ENCODE data around the gene TMEM41A. TPM values are rescaled to one million over a fixed set of nuclear protein-coding genes. Genes with fewer than 3 reads are reported as not detected.

TMEM41A gene
- total RNA-seq: 9.2 TPM
- long read RNA-seq, transcript TMEM41A-203 (5 exons, 2,827 nt): major isoform, 23 of 27 reads
- long read RNA-seq, partial matches to known transcripts: 1 of 27 reads
- long read RNA-seq, other reads (novel, unspliced or antisense): 3 of 27 reads

- ATAC-seq (ENCODE audit: poor library complexity) (peak; percentile 99), DNase-seq (peak; percentile 96)
- intact Hi-C loops (cut with DNase I): loop anchor here (5.0 kb wide), 1 partner anchor 59 kb away; no protein-coding TSS in a partner anchor
These were observed at the start of gene TMEM41A for GRCh38 chr3:185498503-185499396. TSS of gene TMEM41A (minus strand) at chr3:185499035. CDS start at chr3:185498961, 74 bp downstream.

GRCh38 chr3:185540695-185541094, 41.9 kb upstream of the TMEM41A start:
- no peak for DNase-seq
- intact Hi-C loops (cut with DNase I): no loop called here
- no peak for ATAC-seq (ENCODE audit: poor library complexity)

GRCh38 chr3:185539934-185540333, 41.1 kb upstream of the TMEM41A start:
- no peak for DNase-seq
- intact Hi-C loops (cut with DNase I): no loop called here
- ATAC-seq (ENCODE audit: poor library complexity): no peak

GRCh38 chr3:185537369-185537970, 38.6 kb upstream of the TMEM41A start:
- peak; percentile 91 for ATAC-seq (ENCODE audit: poor library complexity)
- intact Hi-C loops (cut with DNase I): no loop called here
- peak; percentile 52 for DNase-seq

GRCh38 chr3:185534511-185534910, 35.7 kb upstream of the TMEM41A start:
- ATAC-seq (ENCODE audit: poor library complexity) (no peak), DNase-seq (no peak)
- intact Hi-C loops (cut with DNase I): no loop called here

GRCh38 chr3:185532901-185533300, 34.1 kb upstream of the TMEM41A start:
- ATAC-seq (ENCODE audit: poor library complexity) (no peak), DNase-seq (no peak)
- intact Hi-C loops (cut with DNase I): no loop called here

- ATAC-seq (ENCODE audit: poor library complexity) (no peak), DNase-seq (no peak)
- intact Hi-C loops (cut with DNase I): no loop called here
These were observed 32.0 kb upstream of the TMEM41A start for GRCh38 chr3:185530856-185531255.

- intact Hi-C loops (cut with DNase I): no loop called here
- DNase-seq (no peak), ATAC-seq (ENCODE audit: poor library complexity) (no peak)
These were observed 29.7 kb upstream of the TMEM41A start for GRCh38 chr3:185528532-185528931.

GRCh38 chr3:185527364-185527763, 28.5 kb upstream of the TMEM41A start:
- ATAC-seq (ENCODE audit: poor library complexity): no peak
- intact Hi-C loops (cut with DNase I): no loop called here
- DNase-seq: no peak

GRCh38 chr3:185526349-185526951, 27.6 kb upstream of the TMEM41A start:
- intact Hi-C loops (cut with DNase I): no loop called here
- DNase-seq (no peak), ATAC-seq (ENCODE audit: poor library complexity) (no peak)

- intact Hi-C loops (cut with DNase I): no loop called here
- ATAC-seq (ENCODE audit: poor library complexity): peak; percentile 95
- peak; percentile 56 for DNase-seq
These were observed 22.7 kb upstream of the TMEM41A start for GRCh38 chr3:185521349-185522138.

- ATAC-seq (ENCODE audit: poor library complexity) (no peak), DNase-seq (no peak)
- intact Hi-C loops (cut with DNase I): no loop called here
These were observed 20.2 kb upstream of the TMEM41A start for GRCh38 chr3:185519021-185519420.

- intact Hi-C loops (cut with DNase I): no loop called here
- DNase-seq (no peak), ATAC-seq (ENCODE audit: poor library complexity) (no peak)
These were observed 18.7 kb upstream of the TMEM41A start for GRCh38 chr3:185517387-185518130.

- ATAC-seq (ENCODE audit: poor library complexity): no peak
- no peak for DNase-seq
- intact Hi-C loops (cut with DNase I): no loop called here
These were observed 12.9 kb upstream of the TMEM41A start for GRCh38 chr3:185511711-185512110.

- DNase-seq: no peak
- intact Hi-C loops (cut with DNase I): no loop called here
- peak; percentile 82 for ATAC-seq (ENCODE audit: poor library complexity)
These were observed 9.6 kb upstream of the TMEM41A start for GRCh38 chr3:185508335-185508991.

- DNase-seq: no peak
- intact Hi-C loops (cut with DNase I): no loop called here
- ATAC-seq (ENCODE audit: poor library complexity): no peak
These were observed 9.0 kb upstream of the TMEM41A start for GRCh38 chr3:185507883-185508282.

- DNase-seq: no peak
- intact Hi-C loops (cut with DNase I): loop anchor here (5.0 kb wide), 1 partner anchor 73 kb away; no protein-coding TSS in a partner anchor
- no peak for ATAC-seq (ENCODE audit: poor library complexity)
These were observed 5.8 kb upstream of the TMEM41A start for GRCh38 chr3:185504636-185505035.
